Neural progenitor cell (in vitro differentiated cells): ENCODE measurements around the gene BICDL1.

ENCODE experiments used
- CTCF ChIP-seq: fragments of 200-600 bp; sonication (generic); IDR thresholded peaks from 2 replicates; pipeline ENCODE4 v1.5.1; 2017; ENCODE audit warnings: antibody characterized with exemption, mild to moderate bottlenecking
- EZH2 ChIP-seq: fragments of 200-600 bp; sonication (generic); IDR thresholded peaks from 2 replicates; pipeline ENCODE4 v1.6.1; 2017; ENCODE audit warnings: antibody characterized with exemption, mild to moderate bottlenecking, moderate library complexity
- EZH2phosphoT487 ChIP-seq: fragments of 200-600 bp; sonication (generic); IDR thresholded peaks from 2 replicates; pipeline ENCODE4 v1.6.1; 2017; ENCODE audit warnings: antibody characterized with exemption

GRCh38 chr12:119990382-119990874, 1.4 kb downstream of the BICDL1 start:
- no peak for TF ChIP-seq EZH2
- TF ChIP-seq EZH2phosphoT487, result peak; percentile 34
- no peak for TF ChIP-seq CTCF
